ENCODE results near the gene RNF126.

RNF126 gene

GRCh38 chr19:601310-601709 is 61.7 kb downstream of the RNF126 start:
- TF ChIP-seq CTCF (conservative IDR thresholded peaks at IDR 0.05) (no peak), ZFX (IDR thresholded peaks at IDR 0.05) (no peak)
- H3K27ac ChIP-seq = no peak overlapping the region

Data from C4-2B (cell line).